Transverse colon (tissue), 3 donors: Measurements from ENCODE around the gene HOXA1.

Source experiments
- CTCF ChIP-seq, 5 experiments: fragments of 200-600 bp in 3 of 5; fragments of 450-650 bp in 2 of 5; sonication (generic) in 3 of 5; IDR thresholded peaks; 1 replicate in 2 of 5; 2 replicates in 3 of 5; pipeline ENCODE4 v1.5.1; 2016 to 2017; ENCODE audit warnings: antibody characterized with exemption in 5 of 5, inconsistent platforms in 3 of 5, mild to moderate bottlenecking in 2 of 5, moderate library complexity in 1 of 5
- EP300 ChIP-seq: sonication (generic); formaldehyde crosslinking; IDR thresholded peaks from one replicate; pipeline ENCODE4 v1.6.1; 2017; ENCODE audit warnings: antibody characterized with exemption, low read depth

- TF ChIP-seq EP300 (no peak), CTCF (IDR thresholded peaks at IDR 0.05) (no peak)
These were observed 3.9 kb upstream of the HOXA1 start for GRCh38 chr7:27099453-27100370.
